Measurements from ENCODE around the gene TMEM272. TPM values are rescaled to one million over a fixed set of nuclear protein-coding genes. Genes with fewer than 3 reads are reported as not detected.

Gene TMEM272
- total and polyA plus RNA-seq, 2 experiments from 2014 or later: 0.11 to 0.76 TPM

- TF ChIP-seq, protein P1, sequence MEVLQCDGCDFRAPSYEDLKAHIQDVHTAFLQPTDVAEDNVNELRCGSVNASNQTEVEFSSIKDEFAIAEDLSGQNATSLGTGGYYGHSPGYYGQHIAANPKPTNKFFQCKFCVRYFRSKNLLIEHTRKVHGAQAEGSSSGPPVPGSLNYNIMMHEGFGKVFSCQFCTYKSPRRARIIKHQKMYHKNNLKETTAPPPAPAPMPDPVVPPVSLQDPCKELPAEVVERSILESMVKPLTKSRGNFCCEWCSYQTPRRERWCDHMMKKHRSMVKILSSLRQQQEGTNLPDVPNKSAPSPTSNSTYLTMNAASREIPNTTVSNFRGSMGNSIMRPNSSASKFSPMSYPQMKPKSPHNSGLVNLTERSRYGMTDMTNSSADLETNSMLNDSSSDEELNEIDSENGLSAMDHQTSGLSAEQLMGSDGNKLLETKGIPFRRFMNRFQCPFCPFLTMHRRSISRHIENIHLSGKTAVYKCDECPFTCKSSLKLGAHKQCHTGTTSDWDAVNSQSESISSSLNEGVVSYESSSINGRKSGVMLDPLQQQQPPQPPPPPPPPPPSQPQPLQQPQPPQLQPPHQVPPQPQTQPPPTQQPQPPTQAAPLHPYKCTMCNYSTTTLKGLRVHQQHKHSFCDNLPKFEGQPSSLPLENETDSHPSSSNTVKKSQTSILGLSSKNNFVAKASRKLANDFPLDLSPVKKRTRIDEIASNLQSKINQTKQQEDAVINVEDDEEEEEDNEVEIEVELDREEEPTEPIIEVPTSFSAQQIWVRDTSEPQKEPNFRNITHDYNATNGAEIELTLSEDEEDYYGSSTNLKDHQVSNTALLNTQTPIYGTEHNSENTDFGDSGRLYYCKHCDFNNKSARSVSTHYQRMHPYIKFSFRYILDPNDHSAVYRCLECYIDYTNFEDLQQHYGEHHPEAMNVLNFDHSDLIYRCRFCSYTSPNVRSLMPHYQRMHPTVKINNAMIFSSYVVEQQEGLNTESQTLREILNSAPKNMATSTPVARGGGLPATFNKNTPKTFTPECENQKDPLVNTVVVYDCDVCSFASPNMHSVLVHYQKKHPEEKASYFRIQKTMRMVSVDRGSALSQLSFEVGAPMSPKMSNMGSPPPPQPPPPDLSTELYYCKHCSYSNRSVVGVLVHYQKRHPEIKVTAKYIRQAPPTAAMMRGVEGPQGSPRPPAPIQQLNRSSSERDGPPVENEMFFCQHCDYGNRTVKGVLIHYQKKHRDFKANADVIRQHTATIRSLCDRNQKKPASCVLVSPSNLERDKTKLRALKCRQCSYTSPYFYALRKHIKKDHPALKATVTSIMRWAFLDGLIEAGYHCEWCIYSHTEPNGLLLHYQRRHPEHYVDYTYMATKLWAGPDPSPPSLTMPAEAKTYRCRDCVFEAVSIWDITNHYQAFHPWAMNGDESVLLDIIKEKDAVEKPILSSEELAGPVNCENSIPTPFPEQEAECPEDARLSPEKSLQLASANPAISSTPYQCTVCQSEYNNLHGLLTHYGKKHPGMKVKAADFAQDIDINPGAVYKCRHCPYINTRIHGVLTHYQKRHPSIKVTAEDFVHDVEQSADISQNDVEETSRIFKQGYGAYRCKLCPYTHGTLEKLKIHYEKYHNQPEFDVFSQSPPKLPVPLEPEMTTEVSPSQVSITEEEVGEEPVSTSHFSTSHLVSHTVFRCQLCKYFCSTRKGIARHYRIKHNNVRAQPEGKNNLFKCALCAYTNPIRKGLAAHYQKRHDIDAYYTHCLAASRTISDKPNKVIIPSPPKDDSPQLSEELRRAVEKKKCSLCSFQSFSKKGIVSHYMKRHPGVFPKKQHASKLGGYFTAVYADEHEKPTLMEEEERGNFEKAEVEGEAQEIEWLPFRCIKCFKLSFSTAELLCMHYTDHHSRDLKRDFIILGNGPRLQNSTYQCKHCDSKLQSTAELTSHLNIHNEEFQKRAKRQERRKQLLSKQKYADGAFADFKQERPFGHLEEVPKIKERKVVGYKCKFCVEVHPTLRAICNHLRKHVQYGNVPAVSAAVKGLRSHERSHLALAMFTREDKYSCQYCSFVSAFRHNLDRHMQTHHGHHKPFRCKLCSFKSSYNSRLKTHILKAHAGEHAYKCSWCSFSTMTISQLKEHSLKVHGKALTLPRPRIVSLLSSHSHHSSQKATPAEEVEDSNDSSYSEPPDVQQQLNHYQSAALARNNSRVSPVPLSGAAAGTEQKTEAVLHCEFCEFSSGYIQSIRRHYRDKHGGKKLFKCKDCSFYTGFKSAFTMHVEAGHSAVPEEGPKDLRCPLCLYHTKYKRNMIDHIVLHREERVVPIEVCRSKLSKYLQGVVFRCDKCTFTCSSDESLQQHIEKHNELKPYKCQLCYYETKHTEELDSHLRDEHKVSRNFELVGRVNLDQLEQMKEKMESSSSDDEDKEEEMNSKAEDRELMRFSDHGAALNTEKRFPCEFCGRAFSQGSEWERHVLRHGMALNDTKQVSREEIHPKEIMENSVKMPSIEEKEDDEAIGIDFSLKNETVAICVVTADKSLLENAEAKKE (CRISPR knock-in tag; IDR thresholded peaks at IDR 0.05): no peak
- no peak for TF ChIP-seq ETS1 (IDR thresholded peaks at IDR 0.05)
- TF ChIP-seq EZH2 (IDR thresholded peaks at IDR 0.05; ENCODE audit: low read depth, unreplicated experiment): no peak
- TF ChIP-seq JUNB (IDR thresholded peaks at IDR 0.05; ENCODE audit: unreplicated experiment): no peak
- no peak for TF ChIP-seq NANOG (IDR thresholded peaks at IDR 0.05; ENCODE audit: borderline replicate concordance)
- TF ChIP-seq STAT1 (IDR thresholded peaks at IDR 0.05; ENCODE audit: unreplicated experiment): no peak
- no peak for TF ChIP-seq CREB1 (CRISPR knock-in tag; IDR thresholded peaks at IDR 0.05; ENCODE audit: low read depth)
- TF ChIP-seq ZNF114 (CRISPR knock-in tag; IDR thresholded peaks at IDR 0.05): no peak
- TF ChIP-seq POLR2AphosphoS5 (IDR thresholded peaks at IDR 0.05; ENCODE audit: low read depth): no peak
Measured at GRCh38 chr13:51892657-51893056, 47.7 kb upstream of the TMEM272 start (continued).

DNA sequence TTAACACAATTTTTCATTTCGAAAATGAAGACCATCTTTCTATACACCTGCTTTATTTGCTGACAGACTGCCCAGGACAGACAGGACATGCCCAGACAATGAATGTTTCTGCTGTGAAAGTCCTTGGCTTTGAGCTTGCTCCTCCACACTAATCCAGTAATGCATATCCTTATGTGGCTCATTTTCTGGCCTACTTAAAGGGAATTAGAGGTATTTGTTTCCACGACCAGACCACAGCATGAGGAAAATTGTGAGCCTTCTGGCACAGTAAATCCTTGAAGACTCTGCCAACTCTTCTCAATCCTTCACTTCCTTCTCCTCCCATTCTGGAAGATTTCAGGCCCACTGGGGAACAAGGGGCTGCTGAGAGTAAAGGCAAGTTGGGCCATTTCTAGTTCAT is 42.5 kb upstream of the TMEM272 start:
- Histone ChIP-seq H3K4me1 (ENCODE audit: insufficient read depth) (0 out of 2 replicates have a peak, but pooled peaks cover 5% of the 10 kb centered on the region), H3K79me2 (replicated peaks; ENCODE audit: insufficient read depth) (no peaks in the 10 kb centered on the region), H3K9me2 (ENCODE audit: insufficient read depth) (peaks cover 6% of the 10 kb centered on the region; the same call in 1 of the 2 replicates), H3K27me3 (ENCODE audit: insufficient read depth) (no peaks in the 10 kb centered on the region), H3K4me2 (no peak overlapping the region), H3F3A (replicated peaks; ENCODE audit: low read depth) (no peaks in the 10 kb centered on the region), H3K27ac (ENCODE audit: low read depth) (no peak overlapping the region), H3K36me3 (ENCODE audit: insufficient read depth) (no peaks in the 10 kb centered on the region), H4K20me1 (replicated peaks; ENCODE audit: insufficient read depth) (no peaks in the 10 kb centered on the region), H3K4me3 (no peak overlapping the region), H2AFZ (no peak overlapping the region)
- Mint-ChIP-seq H3K9me3 (peaks cover 16% of the 10 kb centered on the region), H3K27me3 (ENCODE audit: insufficient read depth, low read depth, poor library complexity) (peaks cover 3% of the 10 kb centered on the region), H3K4me1 (peaks cover 4% of the 10 kb centered on the region; the same call in 2 of the 3 replicates), H3K27ac (no peak overlapping the region), H3K36me3 (ENCODE audit: low read depth) (peaks cover 7% of the 10 kb centered on the region), H3K4me3 (no peak overlapping the region)
- no peak for ATAC-seq
- no peak for DNase-seq (ENCODE audit: low spot score)
- TF ChIP-seq, protein P1 (CRISPR knock-in tag; IDR thresholded peaks at IDR 0.05): no peak
- TF ChIP-seq JUNB (IDR thresholded peaks at IDR 0.05; ENCODE audit: unreplicated experiment) (no peak), EZH2phosphoT487 (IDR thresholded peaks at IDR 0.05; ENCODE audit: unreplicated experiment) (no peak)

Measured in GM23338 (cell line).